ENCODE data around the gene OR10A2. TPM values are rescaled to one million over a fixed set of nuclear protein-coding genes. Genes with fewer than 3 reads are reported as not detected.

OR10A2 gene
- total RNA-seq, 4 donors from 2014 or later = not detected

Other genes with a start within 250 kb of the OR10A2 start
- 10 to 100 TPM; 44.4 to 71.5 (median 54.9) TPM for gene TPP1, start 243.6 kb upstream of the OR10A2 start, total RNA-seq
- 10 to 100 TPM; 27.0 to 60.9 (median 34.0) TPM for gene DCHS1, start 207.2 kb upstream of the OR10A2 start, total RNA-seq
- 10 to 100 TPM; 13.3 to 22.9 (median 19.4) TPM for gene MRPL17, start 179.7 kb upstream of the OR10A2 start, total RNA-seq
- gene OR2AG2, start 91.1 kb upstream of the OR10A2 start, total RNA-seq = not detected
- gene OR2AG1, start 80.0 kb upstream of the OR10A2 start, total RNA-seq = not detected
- gene OR6A2, start 63.4 kb upstream of the OR10A2 start, total RNA-seq = under 1 TPM in 1 of 4 donors, not detected in 3; 0.06 TPM
- gene OR10A5, start 17.4 kb upstream of the OR10A2 start, total RNA-seq = not detected
- not detected for gene OR10A4, start 13.6 kb downstream of the OR10A2 start, total RNA-seq
- gene OR2D2, start 29.4 kb downstream of the OR10A2 start, total RNA-seq = not detected
- gene OR2D3, start 57.9 kb downstream of the OR10A2 start, total RNA-seq = not detected
- under 1 TPM; under 0.01 to 0.19 (median 0.17) TPM for gene ZNF215, start 63.4 kb downstream of the OR10A2 start, total RNA-seq
- gene ZNF214, start 157.3 kb downstream of the OR10A2 start, total RNA-seq = 1 to 10 TPM; 1.3 to 3.3 (median 1.9) TPM
- gene NLRP14, start 157.4 kb downstream of the OR10A2 start, total RNA-seq = not detected
- gene RBMXL2, start 225.9 kb downstream of the OR10A2 start, total RNA-seq = not detected